GM23338 (cell line): Measurements from ENCODE around the gene VWA2. TPM values are rescaled to one million over a fixed set of nuclear protein-coding genes. Genes with fewer than 3 reads are reported as not detected.

ENCODE experiments used
- ATAC-seq: fragments of 200-7000 bp; cut with Tn5 transposase; 3 replicates; pipeline ENCODE4 v1.9.1; 2020
- DNase-seq: peaks from one replicate; pipeline ENCODE4 v3.0.0-alpha.2; 2015; ENCODE audit warnings: low spot score
- H2AFZ ChIP-seq: fragments of 200-600 bp; sonication (generic); 2 replicates; pipeline ENCODE4 v1.8.0; 2016; ENCODE audit warnings: antibody characterized with exemption, mild to moderate bottlenecking, moderate library complexity
- H3F3A ChIP-seq: fragments of 200-600 bp; sonication (generic); replicated peaks from 2 replicates; pipeline ENCODE4 v1.8.0; 2017; ENCODE audit warnings: antibody characterized with exemption, mixed run types, low read depth
- H3K27ac ChIP-seq: fragments of 200-600 bp; sonication (generic); 2 replicates; pipeline ENCODE4 v1.6.1; 2016; ENCODE audit warnings: low read depth
- H3K27me3 ChIP-seq: fragments of 200-600 bp; sonication (generic); 2 replicates; pipeline ENCODE4 v1.8.0; 2016; ENCODE audit warnings: mild to moderate bottlenecking, mixed run types, moderate library complexity; ENCODE audit not compliant: insufficient read depth
- H3K36me3 ChIP-seq: fragments of 200-600 bp; sonication (generic); 2 replicates; pipeline ENCODE4 v1.8.0; 2016; ENCODE audit warnings: mild to moderate bottlenecking; ENCODE audit not compliant: insufficient read depth
- H3K4me1 ChIP-seq: fragments of 200-600 bp; sonication (generic); 2 replicates; pipeline ENCODE4 v1.8.0; 2016; ENCODE audit warnings: mild to moderate bottlenecking, moderate library complexity; ENCODE audit not compliant: insufficient read depth
- H3K4me2 ChIP-seq: fragments of 200-600 bp; sonication (generic); 2 replicates; pipeline ENCODE4 v1.7.1; 2017; ENCODE audit warnings: mixed run types
- H3K4me3 ChIP-seq: fragments of 200-600 bp; sonication (generic); 2 replicates; pipeline ENCODE4 v1.6.1; 2016; ENCODE audit warnings: mixed run types
- H3K79me2 ChIP-seq: fragments of 200-600 bp; sonication (generic); replicated peaks from 2 replicates; pipeline ENCODE4 v1.8.0; 2017; ENCODE audit warnings: mild to moderate bottlenecking; ENCODE audit not compliant: insufficient read depth
- H3K9me2 ChIP-seq: fragments of 200-600 bp; sonication (generic); 2 replicates; pipeline ENCODE4 v1.8.0; 2017; ENCODE audit not compliant: insufficient read depth
- H4K20me1 ChIP-seq: fragments of 200-600 bp; sonication (generic); replicated peaks from 2 replicates; pipeline ENCODE4 v1.8.0; 2017; ENCODE audit warnings: mild to moderate bottlenecking; ENCODE audit not compliant: insufficient read depth
- H3K27ac Mint-ChIP-seq: 2 replicates; pipeline ENCODE4 v1.8.0; 2020; ENCODE audit warnings: inconsistent platforms, mild to moderate bottlenecking, moderate library complexity, mixed read lengths
- H3K27me3 Mint-ChIP-seq: 3 replicates; pipeline ENCODE4 v1.8.0; 2022; ENCODE audit warnings: low read depth, mild to moderate bottlenecking, moderate library complexity, mixed read lengths, inconsistent platforms; ENCODE audit not compliant: insufficient read depth, poor library complexity
- H3K36me3 Mint-ChIP-seq: 3 replicates; pipeline ENCODE4 v1.8.0; 2021; ENCODE audit warnings: low read depth, mild to moderate bottlenecking, inconsistent platforms, moderate library complexity, mixed read lengths
- H3K4me1 Mint-ChIP-seq: 3 replicates; pipeline ENCODE4 v1.8.0; 2020; ENCODE audit warnings: mild to moderate bottlenecking, inconsistent platforms, mixed read lengths
- H3K4me3 Mint-ChIP-seq: 3 replicates; pipeline ENCODE4 v1.8.0; 2021; ENCODE audit warnings: moderate library complexity, mild to moderate bottlenecking, inconsistent platforms, mixed read lengths
- H3K9me3 Mint-ChIP-seq: 3 replicates; pipeline ENCODE4 v1.8.0; 2020; ENCODE audit warnings: moderate library complexity, mild to moderate bottlenecking, inconsistent platforms, mixed read lengths
- EZH2 ChIP-seq: fragments of 200-600 bp; sonication (generic); IDR thresholded peaks from one replicate; pipeline ENCODE4 v1.8.0; 2017; ENCODE audit warnings: antibody characterized with exemption, mild to moderate bottlenecking, low read depth; ENCODE audit not compliant: unreplicated experiment
- EZH2phosphoT487 ChIP-seq: fragments of 200-600 bp; sonication (generic); IDR thresholded peaks from one replicate; pipeline ENCODE4 v1.8.1; 2018; ENCODE audit warnings: antibody characterized with exemption; ENCODE audit not compliant: unreplicated experiment
- NANOG ChIP-seq: IDR thresholded peaks from 2 replicates; pipeline ENCODE4 v1.6.1; 2016; ENCODE audit warnings: antibody characterized with exemption, borderline replicate concordance
- POLR2AphosphoS5 ChIP-seq: IDR thresholded peaks from 2 replicates; pipeline ENCODE4 v1.6.1; 2016; ENCODE audit warnings: antibody characterized with exemption, low read depth
- STAT1 ChIP-seq: IDR thresholded peaks from one replicate; pipeline ENCODE4 v1.6.1; 2016; ENCODE audit warnings: antibody characterized with exemption; ENCODE audit not compliant: unreplicated experiment
- ZNF114 ChIP-seq: fragments of 250-450 bp; sonication (Bioruptor Pico); IDR thresholded peaks from 2 replicates; pipeline ENCODE4 v1.5.0; 2020; ENCODE audit warnings: mild to moderate bottlenecking, moderate library complexity
- polyA plus RNA-seq: library from polyadenylated mRNA; unstranded; fragments of >200 nt; fragmentation: Nextera tagmentation; extraction: Ambion mirVana; gene quantifications from 2 replicates; pipeline ENCODE4 v1.2.1, GENCODE V29; 2016
- total RNA-seq: library from RNA; depleted of rRNA; stranded (reverse); fragments of >200 nt; shearing (Covaris generic); gene quantifications from 2 replicates; pipeline ENCODE4 v1.2.3, GENCODE V29; 2014
- TF ChIP-seq, protein P1 (sequence below), 2 experiments: fragments of 200-600 bp in 1 of 2; sonication (generic) in 1 of 2; conservative IDR thresholded peaks; 2 replicates each; pipeline versions ENCODE4 v1.5.1 to v1.6.1; 2016 to 2017; ENCODE audit warnings: antibody characterized with exemption in 2 of 2, low read depth in 2 of 2, mild to moderate bottlenecking in 2 of 2, moderate library complexity in 1 of 2
- TF ChIP-seq, protein P2 (sequence below): IDR thresholded peaks from 2 replicates; pipeline ENCODE4 v1.6.1; 2016; ENCODE audit warnings: antibody characterized with exemption
- TF ChIP-seq, protein P3 (sequence below): fragments of 250-450 bp; sonication (Bioruptor Pico); IDR thresholded peaks from 2 replicates; pipeline ENCODE4 v1.5.0; 2020; ENCODE audit warnings: mild to moderate bottlenecking, moderate library complexity

Gene VWA2
- total and polyA plus RNA-seq, 2 experiments from 2014 or later: 0.48 to 3.7 TPM

DNA sequence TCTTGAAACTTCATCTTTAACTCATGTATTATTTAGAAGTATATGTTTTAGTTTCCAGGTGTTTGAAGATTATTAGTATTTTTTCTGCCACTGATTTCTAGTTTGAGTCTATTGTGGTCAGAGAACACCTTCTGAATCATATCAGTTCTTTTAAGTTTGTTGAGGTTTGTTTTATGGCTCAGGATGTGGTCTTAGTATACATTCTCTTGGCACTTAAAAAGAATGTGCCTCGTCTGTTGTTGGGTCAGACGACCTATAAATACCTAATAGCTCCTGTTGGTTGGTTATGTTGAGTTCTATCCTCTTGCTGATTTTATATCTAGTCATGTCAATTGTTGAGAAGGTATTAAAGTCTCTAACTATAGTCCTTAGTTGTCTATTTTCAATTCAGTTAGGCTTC, 44.0 kb upstream of the VWA2 start (continued):
- TF ChIP-seq EZH2phosphoT487: no peak
- TF ChIP-seq, protein P1, sequence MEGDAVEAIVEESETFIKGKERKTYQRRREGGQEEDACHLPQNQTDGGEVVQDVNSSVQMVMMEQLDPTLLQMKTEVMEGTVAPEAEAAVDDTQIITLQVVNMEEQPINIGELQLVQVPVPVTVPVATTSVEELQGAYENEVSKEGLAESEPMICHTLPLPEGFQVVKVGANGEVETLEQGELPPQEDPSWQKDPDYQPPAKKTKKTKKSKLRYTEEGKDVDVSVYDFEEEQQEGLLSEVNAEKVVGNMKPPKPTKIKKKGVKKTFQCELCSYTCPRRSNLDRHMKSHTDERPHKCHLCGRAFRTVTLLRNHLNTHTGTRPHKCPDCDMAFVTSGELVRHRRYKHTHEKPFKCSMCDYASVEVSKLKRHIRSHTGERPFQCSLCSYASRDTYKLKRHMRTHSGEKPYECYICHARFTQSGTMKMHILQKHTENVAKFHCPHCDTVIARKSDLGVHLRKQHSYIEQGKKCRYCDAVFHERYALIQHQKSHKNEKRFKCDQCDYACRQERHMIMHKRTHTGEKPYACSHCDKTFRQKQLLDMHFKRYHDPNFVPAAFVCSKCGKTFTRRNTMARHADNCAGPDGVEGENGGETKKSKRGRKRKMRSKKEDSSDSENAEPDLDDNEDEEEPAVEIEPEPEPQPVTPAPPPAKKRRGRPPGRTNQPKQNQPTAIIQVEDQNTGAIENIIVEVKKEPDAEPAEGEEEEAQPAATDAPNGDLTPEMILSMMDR (conservative IDR thresholded peaks at IDR 0.05; ENCODE audit: low read depth in 2 of 2): no peak
- TF ChIP-seq POLR2AphosphoS5: no peak
- no peak for TF ChIP-seq NANOG
- TF ChIP-seq, protein P2, sequence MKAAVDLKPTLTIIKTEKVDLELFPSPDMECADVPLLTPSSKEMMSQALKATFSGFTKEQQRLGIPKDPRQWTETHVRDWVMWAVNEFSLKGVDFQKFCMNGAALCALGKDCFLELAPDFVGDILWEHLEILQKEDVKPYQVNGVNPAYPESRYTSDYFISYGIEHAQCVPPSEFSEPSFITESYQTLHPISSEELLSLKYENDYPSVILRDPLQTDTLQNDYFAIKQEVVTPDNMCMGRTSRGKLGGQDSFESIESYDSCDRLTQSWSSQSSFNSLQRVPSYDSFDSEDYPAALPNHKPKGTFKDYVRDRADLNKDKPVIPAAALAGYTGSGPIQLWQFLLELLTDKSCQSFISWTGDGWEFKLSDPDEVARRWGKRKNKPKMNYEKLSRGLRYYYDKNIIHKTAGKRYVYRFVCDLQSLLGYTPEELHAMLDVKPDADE: no peak
- TF ChIP-seq STAT1: no peak

DNA sequence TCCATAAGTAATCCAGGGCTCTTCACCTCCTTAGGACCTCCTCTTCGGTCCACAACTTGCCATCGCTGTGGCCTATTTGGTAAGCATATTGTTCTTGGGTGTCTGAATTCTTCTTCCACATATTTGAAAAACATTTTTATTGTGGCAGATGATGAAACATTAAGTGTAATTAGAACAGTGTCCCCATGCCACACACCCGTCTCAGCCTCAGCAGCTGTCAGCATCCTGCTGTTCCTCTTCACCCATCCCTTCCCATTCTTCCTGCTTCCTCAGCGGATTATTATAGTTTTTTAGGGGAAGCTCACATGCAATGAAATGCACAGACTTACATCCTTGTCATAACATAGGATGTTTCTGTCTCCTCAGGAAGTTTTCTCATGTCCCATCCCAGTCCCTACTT, 39.8 kb upstream of the VWA2 start:
- Histone ChIP-seq H3K9me2 (no peaks in the 10 kb centered on the region), H2AFZ (no peak overlapping the region), H3K27ac (no peak overlapping the region), H3K36me3 (no peaks in the 10 kb centered on the region), H3K4me2 (no peak overlapping the region), H3F3A (no peaks in the 10 kb centered on the region), H4K20me1 (no peaks in the 10 kb centered on the region), H3K4me3 (no peak overlapping the region), H3K4me1 (no peaks in the 10 kb centered on the region), H3K27me3 (no peaks in the 10 kb centered on the region), H3K79me2 (no peaks in the 10 kb centered on the region)
- TF ChIP-seq, protein P2: no peak
- Mint-ChIP-seq H3K36me3 (no peaks in the 10 kb centered on the region), H3K4me3 (no peak overlapping the region), H3K4me1 (no peaks in the 10 kb centered on the region), H3K9me3 (no peaks in the 10 kb centered on the region), H3K27ac (no peak overlapping the region), H3K27me3 (no peaks in the 10 kb centered on the region)
- DNase-seq (no peak), ATAC-seq (no peak)

DNA sequence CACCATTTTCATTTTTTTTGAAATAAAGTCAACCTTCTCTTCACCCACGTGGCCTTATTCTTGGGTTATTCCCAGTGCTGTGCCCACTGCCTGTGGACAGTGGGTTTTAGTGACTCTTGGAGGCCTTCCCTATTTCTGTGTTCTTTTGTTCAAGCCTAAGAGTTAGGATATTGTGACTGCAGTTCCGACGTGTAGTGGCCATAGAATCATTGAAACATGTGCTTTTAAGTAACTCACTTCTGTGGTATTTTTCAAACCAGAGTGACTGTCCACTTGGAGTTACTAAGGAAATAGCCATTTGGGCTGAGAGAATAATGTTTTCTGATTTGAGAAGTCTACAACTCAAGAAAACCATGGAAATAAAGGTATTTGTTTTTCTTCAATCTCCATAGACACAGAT, 36.2 kb upstream of the VWA2 start:
- no peak overlapping the region for H3K4me2 ChIP-seq
- Mint-ChIP-seq H3K4me1 (no peaks in the 10 kb centered on the region), H3K27me3 (no peaks in the 10 kb centered on the region), H3K4me3 (no peak overlapping the region), H3K9me3 (no peaks in the 10 kb centered on the region), H3K36me3 (no peaks in the 10 kb centered on the region), H3K27ac (no peak overlapping the region)
- H3K36me3 ChIP-seq: no peaks in the 10 kb centered on the region
- H3K9me2 ChIP-seq: no peaks in the 10 kb centered on the region
- H3K79me2 ChIP-seq: no peaks in the 10 kb centered on the region
- DNase-seq: no peak
- H3K4me3 ChIP-seq: no peak overlapping the region
- H4K20me1 ChIP-seq: no peaks in the 10 kb centered on the region
- no peaks in the 10 kb centered on the region for H3K4me1 ChIP-seq
- no peak overlapping the region for H3K27ac ChIP-seq
- no peak for ATAC-seq
- H3K27me3 ChIP-seq: no peaks in the 10 kb centered on the region
- no peaks in the 10 kb centered on the region for H3F3A ChIP-seq
- peak overlapping the region; percentile 43; the same call in 1 of the 2 replicates for H2AFZ ChIP-seq
- no peak for TF ChIP-seq EZH2
- no peak for TF ChIP-seq ZNF114 (CRISPR knock-in tag)
- no peak for TF ChIP-seq STAT1
- TF ChIP-seq NANOG: no peak
- TF ChIP-seq, protein P3, sequence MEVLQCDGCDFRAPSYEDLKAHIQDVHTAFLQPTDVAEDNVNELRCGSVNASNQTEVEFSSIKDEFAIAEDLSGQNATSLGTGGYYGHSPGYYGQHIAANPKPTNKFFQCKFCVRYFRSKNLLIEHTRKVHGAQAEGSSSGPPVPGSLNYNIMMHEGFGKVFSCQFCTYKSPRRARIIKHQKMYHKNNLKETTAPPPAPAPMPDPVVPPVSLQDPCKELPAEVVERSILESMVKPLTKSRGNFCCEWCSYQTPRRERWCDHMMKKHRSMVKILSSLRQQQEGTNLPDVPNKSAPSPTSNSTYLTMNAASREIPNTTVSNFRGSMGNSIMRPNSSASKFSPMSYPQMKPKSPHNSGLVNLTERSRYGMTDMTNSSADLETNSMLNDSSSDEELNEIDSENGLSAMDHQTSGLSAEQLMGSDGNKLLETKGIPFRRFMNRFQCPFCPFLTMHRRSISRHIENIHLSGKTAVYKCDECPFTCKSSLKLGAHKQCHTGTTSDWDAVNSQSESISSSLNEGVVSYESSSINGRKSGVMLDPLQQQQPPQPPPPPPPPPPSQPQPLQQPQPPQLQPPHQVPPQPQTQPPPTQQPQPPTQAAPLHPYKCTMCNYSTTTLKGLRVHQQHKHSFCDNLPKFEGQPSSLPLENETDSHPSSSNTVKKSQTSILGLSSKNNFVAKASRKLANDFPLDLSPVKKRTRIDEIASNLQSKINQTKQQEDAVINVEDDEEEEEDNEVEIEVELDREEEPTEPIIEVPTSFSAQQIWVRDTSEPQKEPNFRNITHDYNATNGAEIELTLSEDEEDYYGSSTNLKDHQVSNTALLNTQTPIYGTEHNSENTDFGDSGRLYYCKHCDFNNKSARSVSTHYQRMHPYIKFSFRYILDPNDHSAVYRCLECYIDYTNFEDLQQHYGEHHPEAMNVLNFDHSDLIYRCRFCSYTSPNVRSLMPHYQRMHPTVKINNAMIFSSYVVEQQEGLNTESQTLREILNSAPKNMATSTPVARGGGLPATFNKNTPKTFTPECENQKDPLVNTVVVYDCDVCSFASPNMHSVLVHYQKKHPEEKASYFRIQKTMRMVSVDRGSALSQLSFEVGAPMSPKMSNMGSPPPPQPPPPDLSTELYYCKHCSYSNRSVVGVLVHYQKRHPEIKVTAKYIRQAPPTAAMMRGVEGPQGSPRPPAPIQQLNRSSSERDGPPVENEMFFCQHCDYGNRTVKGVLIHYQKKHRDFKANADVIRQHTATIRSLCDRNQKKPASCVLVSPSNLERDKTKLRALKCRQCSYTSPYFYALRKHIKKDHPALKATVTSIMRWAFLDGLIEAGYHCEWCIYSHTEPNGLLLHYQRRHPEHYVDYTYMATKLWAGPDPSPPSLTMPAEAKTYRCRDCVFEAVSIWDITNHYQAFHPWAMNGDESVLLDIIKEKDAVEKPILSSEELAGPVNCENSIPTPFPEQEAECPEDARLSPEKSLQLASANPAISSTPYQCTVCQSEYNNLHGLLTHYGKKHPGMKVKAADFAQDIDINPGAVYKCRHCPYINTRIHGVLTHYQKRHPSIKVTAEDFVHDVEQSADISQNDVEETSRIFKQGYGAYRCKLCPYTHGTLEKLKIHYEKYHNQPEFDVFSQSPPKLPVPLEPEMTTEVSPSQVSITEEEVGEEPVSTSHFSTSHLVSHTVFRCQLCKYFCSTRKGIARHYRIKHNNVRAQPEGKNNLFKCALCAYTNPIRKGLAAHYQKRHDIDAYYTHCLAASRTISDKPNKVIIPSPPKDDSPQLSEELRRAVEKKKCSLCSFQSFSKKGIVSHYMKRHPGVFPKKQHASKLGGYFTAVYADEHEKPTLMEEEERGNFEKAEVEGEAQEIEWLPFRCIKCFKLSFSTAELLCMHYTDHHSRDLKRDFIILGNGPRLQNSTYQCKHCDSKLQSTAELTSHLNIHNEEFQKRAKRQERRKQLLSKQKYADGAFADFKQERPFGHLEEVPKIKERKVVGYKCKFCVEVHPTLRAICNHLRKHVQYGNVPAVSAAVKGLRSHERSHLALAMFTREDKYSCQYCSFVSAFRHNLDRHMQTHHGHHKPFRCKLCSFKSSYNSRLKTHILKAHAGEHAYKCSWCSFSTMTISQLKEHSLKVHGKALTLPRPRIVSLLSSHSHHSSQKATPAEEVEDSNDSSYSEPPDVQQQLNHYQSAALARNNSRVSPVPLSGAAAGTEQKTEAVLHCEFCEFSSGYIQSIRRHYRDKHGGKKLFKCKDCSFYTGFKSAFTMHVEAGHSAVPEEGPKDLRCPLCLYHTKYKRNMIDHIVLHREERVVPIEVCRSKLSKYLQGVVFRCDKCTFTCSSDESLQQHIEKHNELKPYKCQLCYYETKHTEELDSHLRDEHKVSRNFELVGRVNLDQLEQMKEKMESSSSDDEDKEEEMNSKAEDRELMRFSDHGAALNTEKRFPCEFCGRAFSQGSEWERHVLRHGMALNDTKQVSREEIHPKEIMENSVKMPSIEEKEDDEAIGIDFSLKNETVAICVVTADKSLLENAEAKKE (CRISPR knock-in tag): no peak
